Kasumi-1 (cell line): ENCODE measurements around the gene USP35.
A peak's percentile ranks its signal among the peaks of the same experiment; 100 is the strongest.

Experiments used
- DNase-seq, 2 experiments: peaks; one replicate each; lab custom pipeline; 2025; lab: John Stamatoyannopoulos, UW

The USP35 gene

GRCh38 chr11:78196661-78197091 lies 8.0 kb downstream of the USP35 start:
- DNase-seq = no peak

- no peak for DNase-seq
Observed at GRCh38 chr11:78197816-78198215, 9.1 kb downstream of the USP35 start.

GRCh38 chr11:78199015-78199652 lies 10.4 kb downstream of the USP35 start:
- DNase-seq = no peak

GRCh38 chr11:78199653-78200015 lies 10.9 kb downstream of the USP35 start:
- no peak for DNase-seq

GRCh38 chr11:78200061-78200460 lies 11.3 kb downstream of the USP35 start:
- DNase-seq = no peak

- no peak for DNase-seq
Observed at GRCh38 chr11:78200553-78200952, 11.8 kb downstream of the USP35 start.

GRCh38 chr11:78201096-78201818 lies 12.5 kb downstream of the USP35 start:
- DNase-seq = no peak

GRCh38 chr11:78202733-78203167 lies 14.0 kb downstream of the USP35 start:
- DNase-seq = peak; percentile 88 to 89

GRCh38 chr11:78203184-78203583 lies 14.5 kb downstream of the USP35 start:
- DNase-seq = peak; percentile 35

- DNase-seq = no peak
Observed at GRCh38 chr11:78205256-78205655, 16.5 kb downstream of the USP35 start.

- DNase-seq = no peak
Observed at GRCh38 chr11:78205691-78206090, 17.0 kb downstream of the USP35 start.

GRCh38 chr11:78207532-78208256 lies 19.0 kb downstream of the USP35 start:
- DNase-seq = no peak

GRCh38 chr11:78208257-78209165 lies 19.8 kb downstream of the USP35 start:
- DNase-seq = no peak

GRCh38 chr11:78209478-78209877 lies 20.8 kb downstream of the USP35 start:
- DNase-seq = no peak

- DNase-seq = no peak
Observed at GRCh38 chr11:78210000-78210608, 21.4 kb downstream of the USP35 start.

GRCh38 chr11:78211565-78211964 lies 22.8 kb downstream of the USP35 start:
- no peak for DNase-seq

GRCh38 chr11:78212586-78213371 lies 24.1 kb downstream of the USP35 start:
- DNase-seq = no peak

GRCh38 chr11:78213526-78214330 lies 25.0 kb downstream of the USP35 start:
- DNase-seq = no peak

- no peak for DNase-seq
Observed at GRCh38 chr11:78214331-78215194, 25.8 kb downstream of the USP35 start.
